Inferior parietal cortex (tissue), 1 donor: ENCODE data around the gene HIVEP3.
"Not testable (repeated sequence)": the region's sequence is repeated elsewhere in the genome, so short reads cannot be mapped to it uniquely, and the experiment has no call there.

Source experiments
- DNase-seq: peaks from one replicate; pipeline ENCODE4 v3.0.0-alpha.2; 2016; ENCODE audit errors: extremely low spot score

Gene HIVEP3

GRCh38 chr1:41713141-41713540 is 205.6 kb downstream of the HIVEP3 start:
- DNase-seq, result no peak

- DNase-seq, result no peak
Measured at GRCh38 chr1:41712695-41713094, 206.0 kb downstream of the HIVEP3 start.

GRCh38 chr1:41712081-41712480 is 206.6 kb downstream of the HIVEP3 start:
- DNase-seq, result no peak

GRCh38 chr1:41711581-41711980 is 207.1 kb downstream of the HIVEP3 start:
- no peak for DNase-seq

- no peak for DNase-seq
Measured at GRCh38 chr1:41710980-41711379, 207.7 kb downstream of the HIVEP3 start.

GRCh38 chr1:41709873-41710272 is 208.8 kb downstream of the HIVEP3 start:
- no peak for DNase-seq

- no peak for DNase-seq
Measured at GRCh38 chr1:41709331-41709730, 209.4 kb downstream of the HIVEP3 start.

- DNase-seq, result no peak
Measured at GRCh38 chr1:41708332-41708731, 210.4 kb downstream of the HIVEP3 start.

GRCh38 chr1:41707793-41708192 is 210.9 kb downstream of the HIVEP3 start:
- no peak for DNase-seq

- no peak for DNase-seq
Measured at GRCh38 chr1:41705798-41706197, 212.9 kb downstream of the HIVEP3 start.

GRCh38 chr1:41704196-41704595 is 214.5 kb downstream of the HIVEP3 start:
- no peak for DNase-seq

GRCh38 chr1:41702771-41703170 is 216.0 kb downstream of the HIVEP3 start:
- DNase-seq, result no peak

- no peak for DNase-seq
Measured at GRCh38 chr1:41700986-41701535, 217.7 kb downstream of the HIVEP3 start.

- no peak for DNase-seq
Measured at GRCh38 chr1:41700581-41700980, 218.1 kb downstream of the HIVEP3 start.

GRCh38 chr1:41699861-41700248 is 218.9 kb downstream of the HIVEP3 start:
- no peak for DNase-seq

- no peak for DNase-seq
Measured at GRCh38 chr1:41698916-41699860, 219.5 kb downstream of the HIVEP3 start.

GRCh38 chr1:41696381-41696780 is 222.3 kb downstream of the HIVEP3 start:
- DNase-seq, result no peak

- no peak for DNase-seq
Measured at GRCh38 chr1:41695118-41695745, 223.5 kb downstream of the HIVEP3 start.

GRCh38 chr1:41691966-41692365 is 226.8 kb downstream of the HIVEP3 start:
- DNase-seq, result not testable (repeated sequence)

GRCh38 chr1:41691424-41691823 is 227.3 kb downstream of the HIVEP3 start:
- no peak for DNase-seq

GRCh38 chr1:41690331-41690730 is 228.4 kb downstream of the HIVEP3 start:
- no peak for DNase-seq

- peak; percentile 56 for DNase-seq
Measured at GRCh38 chr1:41689558-41689981, 229.2 kb downstream of the HIVEP3 start.

- no peak for DNase-seq
Measured at GRCh38 chr1:41689139-41689538, 229.6 kb downstream of the HIVEP3 start.
